GM19351 (cell line): Measurements from ENCODE around the gene PRR5L.

Experiments used
- ATAC-seq: cut with Tn5 transposase; IDR thresholded peaks from one replicate; pipeline ENCODE4 v1.9.1; 2021; ENCODE audit warnings: mild to moderate bottlenecking, moderate library complexity; ENCODE audit not compliant: unreplicated experiment

PRR5L gene

DNA sequence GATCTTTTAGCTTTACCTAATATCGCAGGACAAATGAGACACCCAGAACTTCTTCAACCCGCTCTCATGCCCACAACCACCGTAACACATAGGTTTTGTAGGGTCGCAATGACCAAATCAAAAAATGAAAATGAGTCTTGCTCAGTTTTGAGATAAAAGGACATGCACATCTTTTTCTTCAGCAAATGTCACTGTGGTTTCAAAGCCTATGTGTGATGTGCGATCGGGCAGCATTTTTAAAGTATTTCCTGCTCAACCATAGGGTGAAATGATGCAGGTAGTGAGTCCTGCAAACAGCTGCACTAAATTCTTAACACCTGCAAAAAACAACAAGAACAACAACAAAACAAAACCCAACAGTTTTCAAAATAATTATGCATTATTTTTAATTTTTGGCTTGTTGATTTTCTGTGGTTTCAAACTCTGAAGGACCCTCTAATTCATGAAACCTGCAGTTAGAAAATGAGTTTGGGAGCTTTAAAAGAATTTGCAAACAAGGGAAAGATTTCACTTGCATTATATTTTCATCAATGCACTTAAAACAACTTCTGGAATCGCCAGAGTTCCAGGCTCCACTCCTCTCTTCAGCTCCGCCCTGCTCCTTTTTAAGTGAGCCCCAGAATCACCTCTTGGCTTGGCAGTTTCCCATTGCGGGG, 79.4 kb downstream of the PRR5L start:
- no peak for ATAC-seq

DNA sequence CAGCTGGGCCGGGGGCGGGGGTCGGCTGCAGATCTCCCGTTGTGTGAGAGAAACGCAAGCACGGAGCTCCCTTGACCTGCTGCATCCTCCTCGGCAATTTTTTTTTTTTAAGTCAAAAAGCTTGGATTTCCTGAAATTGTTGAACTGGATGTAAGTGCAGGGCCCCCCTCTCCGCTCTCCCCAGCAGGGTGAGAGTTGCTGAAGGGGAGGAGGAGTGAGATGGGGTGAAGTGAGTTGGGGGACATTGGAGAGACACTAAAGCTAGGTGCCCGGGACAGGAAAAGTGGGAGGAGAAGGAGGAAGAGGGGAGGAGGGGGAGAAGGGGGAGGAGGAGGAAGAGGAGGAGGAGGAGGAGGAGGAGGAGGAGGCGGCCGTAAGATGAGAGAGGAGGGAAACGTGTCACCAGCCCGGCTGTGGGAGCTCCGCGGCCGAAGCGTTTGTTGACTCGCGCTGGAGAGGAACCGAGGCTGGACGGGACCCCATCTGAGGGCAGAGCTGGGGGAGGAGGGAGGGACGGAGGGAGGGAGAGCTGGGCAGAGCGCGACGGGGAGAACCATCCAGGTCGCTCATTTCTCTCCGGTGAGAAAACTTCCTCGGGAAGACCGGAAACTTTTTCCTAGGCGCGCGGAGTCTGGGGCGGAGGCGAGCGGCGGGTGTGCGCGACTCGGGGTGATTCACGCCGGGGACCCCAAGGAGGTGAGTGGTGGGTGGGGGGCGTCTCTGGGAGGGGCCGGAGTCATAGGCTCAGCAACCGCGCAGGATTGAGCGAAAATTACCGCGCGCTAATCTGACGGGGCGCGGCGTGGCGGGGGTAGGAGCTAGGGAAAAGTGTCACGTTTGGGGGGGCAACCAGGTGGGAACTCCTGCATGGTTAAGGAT, 80.2 kb downstream of the PRR5L start:
- ATAC-seq = no peak

DNA sequence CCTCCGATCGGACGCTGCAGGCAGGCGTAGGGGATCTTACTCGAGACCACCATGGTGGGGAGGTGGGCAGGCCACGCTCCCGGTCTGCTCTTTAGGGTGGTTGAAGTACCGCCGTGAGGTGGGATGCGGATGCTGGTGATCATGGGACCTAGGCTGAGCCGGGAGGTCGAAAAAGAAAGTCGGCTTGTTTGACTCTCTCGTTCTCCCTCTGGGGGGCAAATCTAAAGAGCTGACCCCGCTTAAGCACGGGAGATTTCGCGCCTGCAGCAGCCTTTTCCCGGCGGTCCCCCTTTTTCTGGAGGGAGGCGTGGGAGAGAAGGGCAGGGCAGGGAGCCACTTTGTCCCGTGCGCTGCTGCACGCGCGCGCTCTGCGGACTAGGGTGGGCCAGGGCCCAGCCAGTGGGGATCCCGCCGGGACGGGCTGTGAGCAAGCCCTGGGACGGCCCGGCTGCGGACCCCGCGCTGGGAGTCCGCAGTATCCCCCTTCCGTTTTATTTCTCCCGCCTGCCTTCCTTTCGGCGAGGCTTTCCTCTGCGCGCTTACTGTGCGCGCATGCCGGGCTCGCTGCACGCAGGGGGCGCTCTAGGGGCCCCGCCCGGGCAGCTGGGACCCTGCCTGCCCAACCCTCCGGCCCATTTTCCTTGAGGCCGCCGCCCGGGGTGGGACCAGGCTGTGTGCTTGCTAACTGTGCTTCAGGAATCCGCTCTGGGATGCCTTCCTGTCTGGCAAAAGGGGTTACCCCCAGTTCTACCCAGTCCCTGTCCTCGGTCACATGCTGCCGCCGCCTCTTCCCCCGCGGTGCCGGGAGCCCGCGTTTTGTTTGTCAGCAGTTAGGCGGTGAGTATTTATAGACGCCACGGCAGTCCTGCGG, 81.0 kb downstream of the PRR5L start:
- ATAC-seq = peak; percentile 53

DNA sequence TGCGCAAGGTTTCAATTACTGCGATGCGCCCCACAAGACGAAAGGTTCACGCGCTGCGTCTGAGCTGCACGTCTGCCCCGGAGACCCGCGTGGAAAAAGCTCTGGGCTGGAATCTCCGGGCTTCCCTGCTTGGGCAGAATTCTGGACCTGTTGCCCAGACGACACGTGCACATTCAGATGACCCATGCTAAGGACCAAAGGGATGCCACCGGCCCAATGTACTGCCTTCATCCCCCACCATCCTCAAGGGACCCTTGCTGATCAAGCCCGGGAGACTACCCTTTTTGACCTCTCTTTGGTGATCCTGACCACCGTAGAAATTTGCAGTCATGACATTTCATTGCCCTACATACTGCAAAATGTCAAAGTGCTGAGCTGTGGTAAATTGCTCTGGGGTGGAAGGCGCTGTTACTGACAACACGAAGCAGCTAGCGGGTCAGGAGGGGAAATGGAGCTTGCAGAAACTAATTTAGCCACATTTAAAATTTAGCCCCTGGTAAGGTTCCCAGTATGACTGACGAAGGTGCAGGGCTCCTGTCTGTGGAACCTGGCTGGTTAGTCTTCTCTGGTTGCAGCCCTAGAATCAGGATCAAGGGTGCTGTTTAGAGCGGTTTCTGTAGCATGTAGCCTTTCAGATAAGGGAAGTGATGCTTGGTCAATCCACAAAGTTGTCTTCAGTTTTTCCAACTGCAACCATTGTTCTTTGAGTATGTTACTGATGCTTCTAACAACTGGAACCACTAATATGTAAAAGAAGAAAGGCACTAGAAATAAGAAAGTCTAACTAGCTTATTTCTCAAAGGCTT, 81.9 kb downstream of the PRR5L start:
- ATAC-seq = peak; percentile 33

DNA sequence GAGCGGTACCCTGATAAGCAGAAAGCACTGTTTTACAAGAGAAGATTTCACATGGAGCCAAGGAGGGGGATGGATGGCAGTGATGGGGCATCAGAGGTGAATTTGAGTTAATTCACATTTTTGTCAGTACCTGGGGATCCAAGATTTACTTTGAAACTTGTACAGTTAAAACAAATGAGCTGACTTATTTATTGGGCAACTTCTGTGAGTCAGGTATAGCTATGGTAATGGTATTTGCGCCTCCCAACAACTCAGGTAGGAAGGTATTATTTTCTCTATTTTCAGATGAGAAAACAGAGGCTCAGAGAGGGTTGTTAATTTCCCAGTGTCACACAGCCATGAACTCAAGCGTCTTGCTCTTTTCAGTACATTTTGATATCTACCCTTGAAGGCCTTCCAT, 83.6 kb downstream of the PRR5L start:
- no peak for ATAC-seq

DNA sequence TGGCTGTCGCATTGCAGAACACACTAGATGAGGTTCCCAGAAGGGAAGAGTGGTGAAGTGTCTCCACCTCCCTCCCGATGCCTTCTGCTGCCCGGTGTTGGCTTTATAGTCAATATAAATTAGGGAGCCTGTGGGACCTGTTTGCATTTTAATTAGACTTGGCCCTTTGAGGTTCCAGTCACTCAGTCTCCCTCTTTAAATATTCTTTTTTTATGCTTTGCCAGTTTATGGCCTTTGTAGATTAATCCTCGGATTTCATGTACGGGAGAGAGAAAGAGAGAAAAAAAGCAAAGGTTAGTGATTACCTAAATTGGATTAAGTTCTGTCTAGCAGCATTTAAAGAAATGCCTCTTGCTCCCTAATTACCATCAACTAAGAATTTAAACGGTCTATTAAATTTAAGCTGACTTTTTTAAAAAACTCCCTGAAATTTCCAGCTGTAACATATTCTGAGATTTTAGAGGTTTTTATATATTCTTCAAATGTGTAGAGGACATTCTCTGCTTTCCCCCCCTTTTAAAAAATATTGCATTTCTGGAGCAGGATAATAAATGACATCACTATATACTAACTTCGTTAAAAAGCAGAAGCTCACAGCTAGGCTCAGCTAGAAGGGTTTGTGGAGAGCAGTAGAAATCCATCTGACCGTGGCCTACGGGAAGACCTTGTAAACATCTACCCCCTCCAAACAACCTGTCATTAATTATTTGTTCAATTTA, 84.4 kb downstream of the PRR5L start:
- no peak for ATAC-seq

DNA sequence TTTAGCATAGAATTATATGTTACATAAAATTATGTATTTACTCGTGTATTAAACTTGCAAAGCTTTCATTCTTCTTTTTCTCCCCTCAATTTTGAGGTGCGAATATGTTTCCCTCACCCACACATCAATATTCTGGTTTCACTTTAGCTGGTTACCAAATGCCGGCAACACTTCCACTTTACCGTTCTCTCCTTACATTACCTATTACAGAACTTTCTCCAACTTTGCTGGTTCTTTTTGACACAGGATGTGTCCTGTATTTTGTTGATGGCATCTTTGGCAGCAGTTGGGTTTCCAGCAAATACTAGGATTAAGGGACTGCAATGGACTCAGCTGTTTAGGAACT, 84.9 kb downstream of the PRR5L start:
- no peak for ATAC-seq

DNA sequence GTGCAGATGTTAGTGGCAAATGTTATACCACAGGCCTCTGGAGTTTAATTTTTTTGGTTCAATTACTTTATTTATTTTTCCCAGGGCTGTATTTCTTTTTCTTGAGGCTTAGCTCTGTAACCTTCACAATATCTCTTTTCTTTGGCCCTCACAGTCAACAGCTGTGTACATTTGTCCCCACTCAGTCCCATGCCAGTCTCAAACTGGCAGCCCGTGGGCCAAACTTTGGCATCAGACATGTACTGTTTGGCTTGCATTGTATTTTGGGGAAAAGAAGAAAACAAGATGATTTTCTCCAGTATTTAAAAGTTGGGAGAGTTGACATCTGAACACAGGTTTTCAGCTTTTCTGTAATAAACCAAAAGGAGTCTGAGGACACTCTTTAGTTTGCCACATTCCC, 87.1 kb downstream of the PRR5L start:
- ATAC-seq = no peak

DNA sequence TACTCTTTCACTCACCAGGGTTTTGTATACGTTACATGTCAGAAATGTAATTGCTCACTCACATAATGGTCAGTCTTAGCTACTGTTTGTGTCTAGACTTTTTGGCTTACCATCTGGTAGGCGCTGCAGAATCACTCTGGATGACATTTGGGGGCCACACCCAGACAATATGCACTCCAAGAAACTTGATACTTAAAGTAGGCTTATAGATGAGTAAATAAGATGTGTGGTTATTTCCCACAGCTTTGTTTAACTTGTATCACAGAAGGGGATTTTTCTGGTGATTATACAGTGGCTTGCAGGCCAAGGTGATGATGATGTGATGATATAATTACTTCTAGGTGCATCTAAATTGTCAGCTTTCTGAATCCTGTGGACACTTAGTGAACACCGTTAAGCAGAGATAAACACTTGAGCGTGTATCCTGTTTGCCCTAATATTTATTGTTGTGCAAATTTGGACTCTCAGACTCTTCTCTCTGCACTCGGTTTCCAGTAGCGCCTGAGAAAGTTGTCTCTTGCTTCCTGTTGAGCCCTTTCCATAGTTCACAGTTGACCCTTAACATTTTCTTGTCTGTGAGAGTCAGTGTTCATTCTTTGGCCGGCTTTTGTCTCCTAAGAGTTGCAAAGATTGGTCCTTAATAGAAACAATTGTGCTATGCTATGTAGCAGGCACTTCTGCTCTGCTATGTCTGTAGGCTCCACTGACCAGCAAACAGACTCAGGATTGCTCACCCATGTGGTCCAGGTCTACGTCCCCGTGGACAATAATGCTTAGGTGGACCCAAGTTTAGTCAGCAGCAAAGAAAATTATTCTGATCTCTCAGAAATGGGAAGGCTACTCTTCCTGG, 89.3 kb downstream of the PRR5L start:
- peak; percentile 48 for ATAC-seq

DNA sequence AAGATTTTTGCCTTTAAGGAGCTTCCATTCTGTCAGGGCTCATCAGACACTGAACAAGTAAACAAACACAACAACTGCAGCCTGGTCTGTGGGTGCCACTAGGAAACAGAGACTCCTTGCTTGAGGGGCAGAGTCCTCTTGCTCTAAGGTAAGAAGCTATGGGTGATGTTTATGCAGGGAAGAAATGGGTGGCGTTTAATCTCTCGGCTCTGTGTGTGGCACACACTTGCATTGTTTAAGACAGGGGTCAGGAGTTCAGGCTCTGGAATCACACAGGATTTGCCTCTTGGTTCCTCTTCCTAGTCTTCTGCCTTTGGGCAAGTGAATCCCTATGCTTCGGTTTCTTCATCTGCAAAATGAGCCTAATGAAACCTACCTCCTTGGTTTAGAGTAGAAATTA, 90.3 kb downstream of the PRR5L start:
- no peak for ATAC-seq

DNA sequence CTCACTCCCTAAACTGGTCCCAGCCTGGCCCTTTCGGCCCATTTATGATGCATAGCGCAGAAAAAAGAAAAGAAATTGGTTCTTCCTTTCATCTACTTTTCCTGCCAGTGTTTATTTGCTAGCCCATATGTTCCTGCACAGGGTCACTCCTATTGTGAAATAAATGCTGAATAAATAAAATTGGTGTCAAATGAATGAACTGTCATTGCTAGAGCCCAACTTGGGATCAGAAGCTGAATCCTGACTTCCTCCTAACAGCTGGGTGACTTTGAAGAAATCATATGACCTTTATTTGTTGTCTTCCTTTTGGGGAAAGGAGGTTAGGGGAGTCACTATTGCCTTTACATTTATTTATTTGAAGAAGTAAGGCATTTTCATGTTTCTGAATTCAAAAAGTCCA, 92.0 kb downstream of the PRR5L start:
- no peak for ATAC-seq

DNA sequence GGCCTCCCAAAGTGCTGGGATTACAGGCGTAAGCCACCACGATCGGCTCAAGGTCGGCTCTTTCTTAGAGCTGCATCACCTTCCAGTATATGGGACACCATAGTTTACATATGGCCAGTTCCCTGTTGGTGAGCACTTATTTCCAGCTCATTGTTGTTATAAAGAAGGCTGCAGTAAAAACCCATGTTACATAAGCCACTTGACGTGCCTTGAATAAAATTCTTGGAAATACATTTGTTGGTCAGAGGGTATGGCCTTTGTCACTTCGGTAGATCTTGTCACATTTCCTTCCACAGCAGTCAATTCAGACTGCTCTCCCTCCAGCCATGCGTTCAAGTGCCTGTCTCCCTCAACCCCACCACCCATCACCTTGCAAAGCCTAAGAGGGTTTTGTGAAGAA, 92.9 kb downstream of the PRR5L start:
- no peak for ATAC-seq

DNA sequence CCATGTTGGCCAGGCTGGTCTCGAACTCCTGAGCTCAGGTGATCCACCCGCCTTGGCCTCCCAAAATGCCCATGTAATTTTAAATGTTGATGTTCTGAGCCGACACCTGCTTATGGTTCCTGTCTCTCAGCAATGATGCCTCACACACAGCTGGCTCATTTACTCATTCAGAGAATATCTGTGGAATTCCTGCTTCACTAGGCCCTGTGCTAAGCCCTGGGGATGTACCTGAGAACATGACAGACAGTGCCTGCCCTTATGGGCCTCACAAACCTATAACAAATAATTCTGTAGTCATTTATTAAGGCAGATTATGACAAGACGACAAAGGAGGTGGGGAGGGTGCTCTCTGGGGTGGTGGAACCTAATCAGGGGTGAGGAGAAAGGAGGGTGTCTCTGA, 93.7 kb downstream of the PRR5L start:
- ATAC-seq = no peak

DNA sequence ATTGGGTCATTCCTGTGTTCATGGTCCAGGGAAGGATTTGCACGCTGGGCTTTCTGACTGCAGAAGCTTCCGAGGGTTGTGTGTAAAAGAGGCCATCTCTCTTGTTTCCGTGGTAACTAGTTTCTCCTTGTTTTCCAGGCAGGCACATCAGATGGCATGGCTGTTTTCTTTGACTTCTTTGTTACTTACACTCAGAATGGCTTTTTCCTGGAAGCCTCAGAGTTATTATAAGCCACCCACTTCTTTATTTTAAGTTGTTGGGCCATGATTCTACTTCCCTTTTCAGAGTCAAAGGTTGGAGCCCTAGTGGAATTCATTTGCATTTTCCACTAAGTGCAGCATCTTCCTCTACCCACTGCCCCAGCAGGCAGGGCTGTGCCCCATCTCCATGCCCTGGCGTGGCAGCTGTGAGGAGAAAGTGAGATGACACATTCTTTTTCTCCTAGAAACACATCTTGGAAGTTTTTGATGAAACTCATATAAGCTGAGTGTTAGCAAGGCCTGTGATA, 94.9 kb downstream of the PRR5L start:
- no peak for ATAC-seq

DNA sequence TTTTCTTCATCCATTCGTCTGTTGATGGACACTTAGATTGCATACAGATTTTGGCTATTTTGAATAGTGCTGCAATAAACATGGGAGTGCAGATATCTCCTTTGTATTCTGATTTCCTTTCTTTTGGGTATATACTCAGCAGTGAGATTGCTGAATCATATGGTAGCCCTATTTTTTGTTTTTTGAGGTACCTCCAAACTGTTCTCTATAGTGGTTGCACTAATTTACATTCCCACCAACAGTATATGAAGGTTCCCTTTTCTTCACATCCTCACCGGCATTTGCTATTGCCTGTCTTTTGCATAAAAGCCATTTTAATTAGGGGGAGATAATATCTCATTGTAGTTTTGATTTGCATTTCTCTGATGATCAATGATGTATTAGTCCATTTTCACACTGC, 96.1 kb downstream of the PRR5L start:
- ATAC-seq = no peak

DNA sequence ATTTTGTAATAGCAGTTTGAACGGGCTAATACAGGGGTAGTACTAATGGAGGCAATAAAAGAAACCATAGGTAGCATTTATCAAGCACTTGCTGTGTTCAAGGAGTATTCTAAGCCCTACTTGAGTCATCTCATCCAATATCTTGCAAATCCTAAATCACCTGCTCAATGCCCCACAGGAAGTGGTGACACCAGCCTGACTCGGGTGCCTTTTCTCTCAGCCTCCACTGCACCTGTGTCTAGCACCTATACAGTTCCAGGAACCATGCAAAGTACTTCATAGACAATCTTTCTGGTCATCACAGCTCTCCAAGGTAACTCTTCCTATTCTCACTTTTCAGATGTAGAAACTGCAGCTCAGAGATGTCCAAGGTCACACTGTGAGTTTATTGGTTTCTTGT, 98.0 kb downstream of the PRR5L start:
- no peak for ATAC-seq

DNA sequence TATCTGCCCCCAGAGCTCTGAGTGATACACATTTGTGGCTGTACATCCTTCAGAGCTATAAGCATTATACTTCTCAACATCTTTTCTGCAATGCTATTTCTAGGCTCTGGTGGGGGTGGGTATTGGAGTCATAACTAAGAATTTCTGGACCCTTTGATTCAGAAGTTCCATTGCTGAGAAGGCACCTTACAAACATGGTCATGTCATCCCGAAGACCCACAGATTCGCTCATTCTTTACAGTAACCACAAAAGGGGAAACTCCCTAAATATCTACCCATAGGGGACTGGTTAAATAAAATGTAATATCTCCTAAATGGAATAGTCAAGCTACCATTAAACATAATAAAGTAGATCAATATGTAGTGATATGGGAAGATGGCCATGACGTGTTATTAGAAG, 98.8 kb downstream of the PRR5L start:
- no peak for ATAC-seq

DNA sequence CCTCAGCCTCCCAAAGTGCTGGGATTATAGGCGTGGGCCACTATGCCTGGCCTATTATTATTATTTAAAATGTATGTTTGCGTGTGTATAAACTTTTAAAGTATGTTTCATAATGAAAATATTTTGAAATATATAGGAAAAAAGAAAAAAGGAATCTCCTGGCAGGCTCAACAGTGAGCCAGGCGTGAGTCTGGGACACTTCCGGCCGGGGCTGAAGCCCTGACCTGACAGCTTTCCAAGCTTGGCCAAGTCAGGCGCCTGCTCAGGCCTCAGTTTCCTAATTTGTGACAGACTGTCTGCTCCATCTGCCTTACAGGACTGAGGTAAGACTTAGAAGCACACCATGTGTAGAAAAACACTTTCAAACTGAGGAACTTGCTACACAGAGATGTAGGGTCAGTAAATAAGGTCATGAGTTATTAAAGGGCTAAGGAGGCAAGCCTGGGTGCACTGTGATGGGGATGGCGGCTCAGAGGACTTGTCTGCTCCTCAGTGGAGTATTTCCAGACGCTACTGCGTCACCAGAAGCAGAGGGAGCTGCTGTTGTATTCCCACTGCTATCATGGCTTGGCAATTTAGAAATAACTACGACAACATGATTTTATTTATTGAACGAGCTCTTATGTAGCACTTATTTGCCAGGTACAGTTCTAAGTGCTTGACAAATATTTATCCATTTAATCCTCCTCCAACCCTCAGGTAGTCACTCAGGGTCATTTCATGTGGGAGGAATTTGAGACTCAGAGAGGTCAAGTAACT, 100.1 kb downstream of the PRR5L start:
- ATAC-seq = no peak
